SK-N-SH treated with all-trans-retinoic acid at 6 μM for 48 hours (cell line): ENCODE results near the gene ZNF581.

ENCODE experiments used
- ESRRG ChIP-seq: fragments of 250-450 bp; sonication (Bioruptor Pico); IDR thresholded peaks from 2 replicates; pipeline ENCODE4 v1.6.1; 2021; ENCODE audit warnings: mild to moderate bottlenecking
- ZFP3 ChIP-seq: fragments of 250-450 bp; sonication (Bioruptor Pico); IDR thresholded peaks from 2 replicates; pipeline ENCODE4 v1.5.0; 2020; ENCODE audit warnings: mild to moderate bottlenecking, moderate library complexity
- TF ChIP-seq, protein P1 (sequence below): fragments of 250-450 bp; sonication (Bioruptor Pico); IDR thresholded peaks from 2 replicates; pipeline ENCODE4 v1.8.0; 2020; ENCODE audit warnings: mild to moderate bottlenecking, moderate library complexity, borderline replicate concordance
- TF ChIP-seq, protein P2 (sequence below): fragments of 250-450 bp; sonication (Bioruptor Pico); IDR thresholded peaks from 2 replicates; pipeline ENCODE4 v1.5.0; 2020; ENCODE audit warnings: mild to moderate bottlenecking, moderate library complexity

DNA sequence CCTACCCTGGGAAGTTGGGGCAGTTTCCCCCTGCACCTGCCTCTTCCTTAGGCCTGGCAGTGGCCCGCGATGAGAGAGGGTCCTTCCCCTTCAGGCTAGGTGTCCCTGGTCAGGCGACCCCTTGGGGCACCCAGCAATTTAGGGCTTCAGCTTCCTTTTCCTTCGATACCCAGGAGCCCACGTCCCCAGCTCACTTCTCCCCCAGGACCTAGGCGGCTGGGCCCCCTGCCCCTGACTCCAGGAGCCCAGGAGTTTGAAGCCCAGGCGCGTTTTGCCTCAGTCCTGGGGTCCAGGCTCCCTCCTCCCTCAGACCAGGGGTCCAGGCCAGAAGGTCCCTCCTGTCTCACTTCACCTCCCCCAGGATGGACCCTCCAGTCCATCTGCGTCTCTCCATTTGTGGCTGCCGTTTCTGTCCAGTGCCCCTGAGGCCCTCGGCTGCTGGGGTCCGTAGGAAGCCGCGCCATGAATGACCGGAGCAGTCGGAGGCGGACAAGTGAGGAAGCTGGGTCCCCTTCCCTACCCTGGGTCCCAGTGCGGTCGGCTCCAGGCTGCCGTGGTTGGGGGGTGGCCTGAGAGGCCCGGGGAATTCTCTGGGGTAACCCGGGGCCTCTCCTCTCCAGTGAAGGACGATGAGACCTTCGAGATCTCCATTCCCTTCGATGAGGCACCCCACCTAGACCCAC lies 5.3 kb downstream of the ZNF581 start:
- TF ChIP-seq ESRRG (CRISPR knock-in tag) (no peak), ZFP3 (no peak)
- TF ChIP-seq, protein P1, sequence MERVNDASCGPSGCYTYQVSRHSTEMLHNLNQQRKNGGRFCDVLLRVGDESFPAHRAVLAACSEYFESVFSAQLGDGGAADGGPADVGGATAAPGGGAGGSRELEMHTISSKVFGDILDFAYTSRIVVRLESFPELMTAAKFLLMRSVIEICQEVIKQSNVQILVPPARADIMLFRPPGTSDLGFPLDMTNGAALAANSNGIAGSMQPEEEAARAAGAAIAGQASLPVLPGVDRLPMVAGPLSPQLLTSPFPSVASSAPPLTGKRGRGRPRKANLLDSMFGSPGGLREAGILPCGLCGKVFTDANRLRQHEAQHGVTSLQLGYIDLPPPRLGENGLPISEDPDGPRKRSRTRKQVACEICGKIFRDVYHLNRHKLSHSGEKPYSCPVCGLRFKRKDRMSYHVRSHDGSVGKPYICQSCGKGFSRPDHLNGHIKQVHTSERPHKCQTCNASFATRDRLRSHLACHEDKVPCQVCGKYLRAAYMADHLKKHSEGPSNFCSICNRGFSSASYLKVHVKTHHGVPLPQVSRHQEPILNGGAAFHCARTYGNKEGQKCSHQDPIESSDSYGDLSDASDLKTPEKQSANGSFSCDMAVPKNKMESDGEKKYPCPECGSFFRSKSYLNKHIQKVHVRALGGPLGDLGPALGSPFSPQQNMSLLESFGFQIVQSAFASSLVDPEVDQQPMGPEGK (CRISPR knock-in tag), result no peak
- TF ChIP-seq, protein P2, sequence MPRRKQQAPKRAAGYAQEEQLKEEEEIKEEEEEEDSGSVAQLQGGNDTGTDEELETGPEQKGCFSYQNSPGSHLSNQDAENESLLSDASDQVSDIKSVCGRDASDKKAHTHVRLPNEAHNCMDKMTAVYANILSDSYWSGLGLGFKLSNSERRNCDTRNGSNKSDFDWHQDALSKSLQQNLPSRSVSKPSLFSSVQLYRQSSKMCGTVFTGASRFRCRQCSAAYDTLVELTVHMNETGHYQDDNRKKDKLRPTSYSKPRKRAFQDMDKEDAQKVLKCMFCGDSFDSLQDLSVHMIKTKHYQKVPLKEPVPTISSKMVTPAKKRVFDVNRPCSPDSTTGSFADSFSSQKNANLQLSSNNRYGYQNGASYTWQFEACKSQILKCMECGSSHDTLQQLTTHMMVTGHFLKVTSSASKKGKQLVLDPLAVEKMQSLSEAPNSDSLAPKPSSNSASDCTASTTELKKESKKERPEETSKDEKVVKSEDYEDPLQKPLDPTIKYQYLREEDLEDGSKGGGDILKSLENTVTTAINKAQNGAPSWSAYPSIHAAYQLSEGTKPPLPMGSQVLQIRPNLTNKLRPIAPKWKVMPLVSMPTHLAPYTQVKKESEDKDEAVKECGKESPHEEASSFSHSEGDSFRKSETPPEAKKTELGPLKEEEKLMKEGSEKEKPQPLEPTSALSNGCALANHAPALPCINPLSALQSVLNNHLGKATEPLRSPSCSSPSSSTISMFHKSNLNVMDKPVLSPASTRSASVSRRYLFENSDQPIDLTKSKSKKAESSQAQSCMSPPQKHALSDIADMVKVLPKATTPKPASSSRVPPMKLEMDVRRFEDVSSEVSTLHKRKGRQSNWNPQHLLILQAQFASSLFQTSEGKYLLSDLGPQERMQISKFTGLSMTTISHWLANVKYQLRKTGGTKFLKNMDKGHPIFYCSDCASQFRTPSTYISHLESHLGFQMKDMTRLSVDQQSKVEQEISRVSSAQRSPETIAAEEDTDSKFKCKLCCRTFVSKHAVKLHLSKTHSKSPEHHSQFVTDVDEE (CRISPR knock-in tag), result no peak
